ENCODE measurements around the gene KRT75.

The KRT75 gene

DNA sequence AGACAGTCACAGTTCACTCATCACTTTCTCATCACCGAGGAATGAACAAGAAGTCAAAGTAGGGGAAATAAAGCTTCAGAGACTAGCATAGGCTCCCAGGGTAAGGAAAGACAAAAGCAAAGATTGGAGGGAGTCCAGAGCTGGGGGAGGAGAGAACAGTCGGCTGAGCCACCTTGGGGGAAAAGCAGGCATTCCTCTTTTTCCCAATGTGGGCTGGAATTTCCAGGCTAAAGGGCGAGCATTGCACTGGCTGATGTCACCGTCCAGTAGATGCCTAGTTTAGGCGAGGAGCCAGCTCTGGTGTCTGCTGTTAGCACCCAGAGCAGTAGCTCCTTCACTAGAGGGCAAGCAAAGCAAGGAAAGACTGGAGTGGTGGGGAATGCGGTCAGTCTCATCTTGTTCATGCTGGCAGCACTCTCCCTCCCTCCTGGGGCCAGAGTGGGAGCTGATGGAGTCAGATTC is 8.5 kb upstream of the KRT75 start:
- H3K27ac ChIP-seq, result no peak overlapping the region
- in situ Hi-C loops (cut with HindIII; ENCODE audit: low pct_ligation_motif_present, low sequenced_read_pairs), result no loop called here
- no peak overlapping the region for H3K4me3 ChIP-seq (ENCODE audit: low read depth, low read length)
- H3K27me3 ChIP-seq (replicated peaks), result no peaks in the 10 kb centered on the region
- peak; percentile 51 for TF ChIP-seq CTCF (IDR thresholded peaks at IDR 0.05; ENCODE audit: low read depth, low read length, missing control alignments)
- no peaks in the 10 kb centered on the region for H3K36me3 ChIP-seq (replicated peaks)
- peak; percentile 42 for DNase-seq

DNA sequence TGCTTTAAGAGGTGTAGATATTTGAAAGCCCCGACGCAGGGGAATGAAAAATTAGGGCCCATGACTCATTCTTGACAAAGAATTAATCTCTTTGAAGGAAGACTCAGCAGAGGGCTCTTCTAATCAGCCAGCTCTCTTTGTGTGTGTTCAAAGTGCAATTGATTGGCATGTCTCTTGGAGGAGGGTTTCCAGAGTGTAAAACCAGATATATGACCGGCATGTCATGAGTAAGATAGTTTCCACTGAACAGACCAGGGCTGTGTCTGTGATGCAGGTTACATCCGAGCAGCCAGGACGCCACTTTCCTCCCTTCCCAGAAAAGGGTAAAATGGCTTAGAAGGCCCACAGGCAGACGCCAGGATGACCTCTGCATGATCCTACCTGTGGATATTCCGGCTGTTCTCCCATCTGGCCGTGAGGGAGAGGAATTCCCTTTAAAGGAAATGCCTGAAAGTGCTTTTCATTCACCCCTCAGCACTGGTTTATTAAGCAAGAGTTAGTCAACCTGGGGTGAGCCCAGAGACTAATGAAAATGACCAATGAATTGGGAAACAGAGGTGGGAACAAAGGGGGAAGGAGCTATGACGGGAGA is 7.2 kb upstream of the KRT75 start:
- no peaks in the 10 kb centered on the region for H3K27me3 ChIP-seq (replicated peaks)
- no peak overlapping the region for H3K4me3 ChIP-seq (ENCODE audit: low read depth, low read length)
- no peak overlapping the region for H3K27ac ChIP-seq
- in situ Hi-C loops (cut with HindIII; ENCODE audit: low pct_ligation_motif_present, low sequenced_read_pairs), result no loop called here
- TF ChIP-seq CTCF (IDR thresholded peaks at IDR 0.05; ENCODE audit: low read depth, low read length, missing control alignments), result no peak
- H3K36me3 ChIP-seq (replicated peaks), result no peaks in the 10 kb centered on the region
- DNase-seq, result no peak

DNA sequence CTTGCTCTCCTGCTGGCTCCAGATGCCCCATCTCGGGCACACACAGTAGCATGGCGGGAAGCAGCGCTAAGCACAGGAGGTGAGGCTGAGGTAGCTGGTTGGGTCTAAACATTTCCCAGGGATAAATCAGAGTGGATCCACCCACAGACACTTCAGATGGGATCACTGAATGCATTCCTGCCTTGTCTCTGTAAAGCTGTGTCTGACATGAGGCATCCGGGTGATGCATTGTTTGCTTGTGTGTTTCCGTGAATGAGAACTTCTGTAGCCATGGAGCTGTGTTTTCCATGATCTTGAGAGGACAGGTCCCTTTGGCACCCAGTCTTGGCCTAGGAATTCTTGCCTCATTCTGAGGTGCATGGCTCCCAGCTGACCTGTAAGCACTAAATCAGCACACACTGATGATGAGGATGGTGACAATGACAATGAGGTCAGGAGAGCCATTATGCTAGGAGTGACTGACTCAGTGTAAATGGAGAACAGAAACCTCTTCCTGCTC is 6.7 kb upstream of the KRT75 start:
- Histone ChIP-seq H3K4me3 (ENCODE audit: low read depth, low read length) (no peak overlapping the region), H3K27me3 (replicated peaks) (no peaks in the 10 kb centered on the region), H3K27ac (no peak overlapping the region), H3K36me3 (replicated peaks) (no peaks in the 10 kb centered on the region)
- in situ Hi-C loops (cut with HindIII; ENCODE audit: low pct_ligation_motif_present, low sequenced_read_pairs), result no loop called here
- DNase-seq, result peak; percentile 41
- TF ChIP-seq CTCF (IDR thresholded peaks at IDR 0.05; ENCODE audit: low read depth, low read length, missing control alignments), result no peak

DNA sequence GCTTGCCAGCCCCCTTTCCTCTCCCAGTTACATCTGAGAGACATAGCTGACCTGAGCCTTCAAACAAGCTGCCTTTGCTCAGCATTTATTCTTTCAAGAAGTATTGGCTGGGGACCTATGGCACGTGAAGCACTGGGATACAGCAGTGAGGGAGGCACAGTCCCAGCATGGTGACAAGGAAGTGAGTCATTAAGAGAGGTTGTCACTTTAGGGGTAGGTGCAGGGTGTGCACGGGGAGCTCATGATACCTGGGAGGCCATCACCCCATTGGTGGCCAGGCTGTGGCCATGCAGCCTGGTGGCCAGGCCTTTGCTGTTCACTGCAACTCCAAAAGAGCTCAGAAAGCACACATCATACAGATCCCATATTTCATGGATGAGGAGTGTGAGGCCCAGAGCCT is 5.7 kb upstream of the KRT75 start:
- TF ChIP-seq CTCF (IDR thresholded peaks at IDR 0.05; ENCODE audit: low read depth, low read length, missing control alignments), result no peak
- DNase-seq, result no peak
- no peaks in the 10 kb centered on the region for H3K36me3 ChIP-seq (replicated peaks)
- H3K27ac ChIP-seq, result no peak overlapping the region
- in situ Hi-C loops (cut with HindIII; ENCODE audit: low pct_ligation_motif_present, low sequenced_read_pairs), result no loop called here
- H3K4me3 ChIP-seq (ENCODE audit: low read depth, low read length), result no peak overlapping the region
- no peaks in the 10 kb centered on the region for H3K27me3 ChIP-seq (replicated peaks)

DNA sequence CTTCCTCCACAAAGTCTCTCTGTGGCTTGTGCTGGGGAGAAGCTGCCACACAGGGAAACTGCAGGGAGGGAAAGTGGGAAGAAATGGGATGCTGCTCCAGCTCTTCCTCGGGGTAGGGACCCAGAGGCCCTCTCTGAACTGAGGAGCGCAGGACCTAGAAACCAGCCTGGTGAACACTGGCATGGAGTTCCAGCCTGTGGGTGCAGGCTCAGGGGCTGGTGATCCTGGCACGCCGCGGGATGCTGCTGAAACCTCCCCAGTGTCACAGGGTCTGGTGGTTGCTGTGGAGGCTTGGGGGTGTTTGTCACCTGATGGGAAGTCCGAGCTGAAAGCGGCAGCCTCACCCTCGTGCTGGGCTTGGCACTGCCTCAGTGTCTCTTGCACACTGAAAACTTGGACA is 5.2 kb upstream of the KRT75 start:
- Histone ChIP-seq H3K27ac (no peak overlapping the region), H3K4me3 (ENCODE audit: low read depth, low read length) (no peak overlapping the region), H3K36me3 (replicated peaks) (no peaks in the 10 kb centered on the region), H3K27me3 (replicated peaks) (no peaks in the 10 kb centered on the region)
- in situ Hi-C loops (cut with HindIII; ENCODE audit: low pct_ligation_motif_present, low sequenced_read_pairs), result no loop called here
- no peak for DNase-seq
- TF ChIP-seq CTCF (IDR thresholded peaks at IDR 0.05; ENCODE audit: low read depth, low read length, missing control alignments), result no peak

All from brain microvascular endothelial cell (primary cell).